ENCODE data around the gene OR2L2. TPM values are rescaled to one million over a fixed set of nuclear protein-coding genes. Genes with fewer than 3 reads are reported as not detected.
"Not testable (repeated sequence)": the region's sequence is repeated elsewhere in the genome, so short reads cannot be mapped to it uniquely, and the experiment has no call there.

Gene OR2L2, protein sequence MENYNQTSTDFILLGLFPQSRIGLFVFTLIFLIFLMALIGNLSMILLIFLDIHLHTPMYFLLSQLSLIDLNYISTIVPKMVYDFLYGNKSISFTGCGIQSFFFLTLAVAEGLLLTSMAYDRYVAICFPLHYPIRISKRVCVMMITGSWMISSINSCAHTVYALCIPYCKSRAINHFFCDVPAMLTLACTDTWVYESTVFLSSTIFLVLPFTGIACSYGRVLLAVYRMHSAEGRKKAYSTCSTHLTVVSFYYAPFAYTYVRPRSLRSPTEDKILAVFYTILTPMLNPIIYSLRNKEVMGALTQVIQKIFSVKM
- not detected in 2 replicates for total RNA-seq (2014; rRNA removed; shearing (Covaris generic))
- 0.09 TPM in 1 of 2 replicates, not detected in the other for polyA plus RNA-seq (2015; cell fraction: cytosol; rRNA removed)
- polyA plus RNA-seq (2015; cell fraction: nucleus; rRNA removed), result 0.04 TPM in 1 of 2 replicates, not detected in the other

DNA sequence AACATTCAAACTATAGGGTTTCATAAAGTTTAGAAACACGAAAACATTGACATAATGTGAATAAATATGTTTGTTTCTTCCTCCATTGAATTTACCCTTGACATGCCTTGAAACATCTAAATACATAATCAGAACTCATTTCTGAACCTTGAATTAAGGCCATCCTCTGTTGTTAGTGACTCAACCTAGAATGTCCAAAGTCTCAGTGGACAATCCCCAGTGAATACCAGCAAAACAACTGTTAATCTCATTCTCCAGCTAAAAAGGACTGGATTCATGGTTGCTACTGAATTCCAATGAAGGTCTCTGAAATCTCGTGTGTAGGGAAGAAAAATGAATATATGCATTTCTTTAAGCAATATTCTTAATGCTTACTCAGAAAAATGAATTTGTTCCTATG is at the start of gene OR2L2:
OR2L2 (plus strand) TSS at position 301 of the 400 bp plus-strand sequence. CDS start 8,198 bp downstream, outside the sequence.
- DNase-seq (ENCODE audit: low read depth), result no peak

DNA sequence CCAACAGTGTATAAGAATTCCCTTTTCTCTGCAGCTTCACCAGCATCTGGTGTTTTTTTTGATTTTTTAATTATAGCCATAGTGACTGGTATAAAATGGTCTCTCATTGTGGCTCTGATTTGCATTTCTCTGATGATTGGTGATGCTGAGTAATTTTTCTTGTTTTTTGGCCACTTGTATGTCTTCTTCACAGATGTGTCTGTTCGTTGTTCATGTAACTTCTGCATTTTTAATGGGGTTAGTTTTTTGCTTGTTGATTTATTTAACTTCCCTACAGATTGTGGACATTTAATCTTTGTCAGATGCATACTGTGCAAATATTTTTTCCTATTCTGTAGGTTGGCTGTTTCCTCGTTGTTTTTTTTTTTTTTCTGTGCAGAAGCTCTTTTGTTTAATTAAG is 36.9 kb upstream of the OR2L2 start:
- DNase-seq (ENCODE audit: low read depth), result no peak

DNA sequence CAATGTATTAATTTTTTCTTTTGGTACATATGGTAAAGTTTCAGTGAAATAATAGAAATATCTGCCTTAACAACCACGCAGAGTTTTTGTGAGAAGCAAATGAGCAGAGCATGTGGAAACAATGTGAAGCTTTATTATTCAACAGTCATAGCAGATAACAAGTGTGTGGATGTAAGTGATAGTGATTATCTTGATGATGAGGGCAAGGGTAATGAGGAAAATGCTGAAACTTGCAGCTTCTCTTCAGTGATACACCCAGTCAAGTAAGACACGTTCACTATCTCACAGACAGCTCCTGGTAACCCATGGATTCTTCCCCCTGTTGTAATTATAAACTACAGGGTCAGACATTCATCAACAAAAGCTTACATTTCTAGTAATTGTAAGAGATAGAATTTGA is 31.1 kb upstream of the OR2L2 start:
- no peak for DNase-seq (ENCODE audit: low read depth)

DNA sequence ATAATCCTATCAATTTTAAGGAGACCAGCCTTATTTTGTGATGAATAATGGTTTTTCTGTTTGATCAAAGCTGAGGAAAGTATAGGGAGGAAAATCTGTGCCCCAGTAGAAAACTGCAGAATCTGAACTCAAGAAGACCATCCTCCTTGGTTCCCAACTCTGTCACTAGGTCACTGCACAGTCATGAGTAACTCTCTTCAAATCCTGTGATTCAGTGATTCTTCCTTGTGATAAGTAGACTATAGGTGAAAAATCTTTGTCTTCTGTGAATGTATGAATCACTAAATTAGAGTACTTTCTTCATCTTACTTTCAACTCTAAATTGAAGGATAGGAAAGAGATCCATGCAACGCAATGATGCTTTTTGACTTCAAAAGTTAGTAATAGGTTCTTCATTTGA is 29.7 kb upstream of the OR2L2 start:
- DNase-seq (ENCODE audit: low read depth), result no peak

DNA sequence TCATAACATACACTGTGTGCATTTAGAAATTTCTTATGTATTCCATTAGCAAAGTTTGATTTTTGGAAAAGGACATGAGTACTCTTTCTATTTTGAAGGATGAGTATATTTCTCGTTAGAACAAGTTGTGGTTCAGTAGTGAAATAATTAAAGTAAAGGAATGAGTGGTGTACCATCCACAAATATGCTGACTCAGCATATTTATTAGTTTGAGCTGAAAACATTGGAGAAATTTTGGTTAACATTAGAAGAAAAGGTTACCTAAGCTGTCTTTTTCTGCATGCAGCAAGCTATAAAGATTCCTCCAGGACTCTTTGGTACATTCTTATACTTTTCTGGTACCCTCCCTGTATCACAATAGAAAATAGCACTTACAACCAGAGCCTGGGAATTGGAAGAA is 22.1 kb upstream of the OR2L2 start:
- DNase-seq (ENCODE audit: low read depth), result no peak

DNA sequence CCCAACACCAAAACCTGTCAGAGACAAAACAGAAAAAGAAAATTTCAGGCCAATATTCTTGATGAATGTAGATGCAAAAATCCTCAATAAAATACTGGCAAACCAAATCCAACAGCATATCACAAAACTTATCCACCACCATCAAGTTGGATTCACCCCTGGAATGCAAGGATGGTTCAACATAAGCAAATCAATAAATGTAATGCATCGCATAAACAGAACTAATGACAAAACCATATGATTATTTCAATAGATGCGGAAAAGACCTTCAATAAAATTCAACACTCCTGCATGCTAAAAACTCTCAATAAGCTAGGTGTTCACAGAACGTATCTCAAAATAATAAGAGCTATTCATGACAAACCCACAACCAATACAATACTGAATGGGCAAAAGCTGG is 20.2 kb upstream of the OR2L2 start:
- no peak for DNase-seq (ENCODE audit: low read depth)

DNA sequence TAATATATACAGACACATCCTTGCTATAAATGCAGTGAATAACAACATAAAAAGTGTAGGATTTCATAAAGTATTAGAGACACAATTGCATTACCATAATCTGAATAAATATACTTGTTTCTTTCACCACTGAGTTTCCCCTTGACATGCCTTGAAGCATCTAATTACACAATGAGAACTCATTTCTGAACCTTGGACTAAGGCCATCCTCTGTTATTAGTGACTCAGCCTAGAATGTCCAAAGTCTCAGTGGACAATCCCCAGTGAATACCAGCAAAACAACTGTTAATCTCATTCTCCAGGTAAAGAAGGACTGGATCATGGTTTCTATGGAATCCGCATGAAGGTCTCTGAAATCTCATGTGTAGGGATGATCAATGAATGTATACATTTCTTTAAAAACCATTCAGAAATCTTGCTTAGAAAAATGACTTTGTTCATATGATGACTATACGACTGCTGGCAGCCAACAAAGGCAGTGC is 16.6 kb upstream of the OR2L2 start, which contains the start of gene OR2L5:
OR2L5 (plus strand) TSS at position 432 of the 482 bp plus-strand sequence. CDS start 8,288 bp downstream, outside the sequence.
- DNase-seq (ENCODE audit: low read depth), result no peak

DNA sequence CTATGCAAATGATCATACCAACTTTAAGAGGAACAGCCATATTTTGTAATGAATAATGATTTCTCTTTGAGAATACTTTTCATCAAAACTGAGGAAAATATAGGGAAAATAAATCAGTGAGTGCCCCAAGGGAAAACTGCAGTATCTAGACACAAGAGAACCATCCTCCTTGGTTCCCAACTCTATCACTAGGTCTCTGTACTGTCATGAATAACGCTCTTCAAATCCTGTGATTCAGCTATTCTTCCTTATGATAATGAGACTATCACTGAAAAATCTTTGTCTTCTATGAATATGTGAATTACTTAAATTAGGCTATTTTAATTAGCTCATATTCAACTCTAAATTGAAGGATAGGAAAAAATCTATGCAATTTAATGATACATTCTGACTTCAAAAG is 14.1 kb upstream of the OR2L2 start:
- no peak for DNase-seq (ENCODE audit: low read depth)

DNA sequence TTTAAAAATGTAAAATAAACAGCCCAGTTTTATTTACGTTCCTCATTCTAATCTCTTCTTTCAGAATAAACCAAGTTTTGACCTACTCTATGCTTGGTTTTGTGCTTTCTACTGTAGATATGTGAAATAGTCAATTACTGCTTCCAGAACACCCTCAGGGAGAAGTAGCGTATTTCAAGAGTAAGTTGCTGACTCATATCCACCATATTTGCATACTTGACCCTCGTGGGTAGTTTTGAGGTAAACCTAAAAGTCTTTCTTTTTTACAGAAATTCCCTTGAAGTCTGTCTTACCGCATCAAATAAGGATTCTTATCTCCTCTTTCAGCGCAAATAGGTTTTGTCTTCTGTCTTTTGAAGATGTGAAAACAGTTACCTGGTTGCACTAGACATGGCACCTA is 15.3 kb downstream of the OR2L2 start:
- no peak for DNase-seq (ENCODE audit: low read depth)

DNA sequence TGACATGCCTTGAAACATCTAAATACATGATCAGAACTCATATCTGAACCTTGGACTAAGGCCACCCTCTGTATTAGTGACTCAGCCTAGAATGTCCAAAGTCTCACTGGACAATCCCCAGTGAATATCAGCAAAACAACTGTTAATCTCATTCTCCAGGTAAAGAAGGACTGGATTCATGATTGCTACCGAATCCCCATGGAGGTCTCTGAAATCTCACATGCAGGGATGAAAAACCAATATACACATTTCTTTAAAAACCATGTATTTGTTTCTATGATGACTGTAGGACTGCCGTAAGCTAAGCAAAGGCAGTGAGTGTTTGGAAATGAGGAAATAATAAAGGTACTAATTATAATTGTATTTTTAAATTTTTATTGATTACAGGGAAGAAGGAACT is 16.7 kb downstream of the OR2L2 start, which contains the start of gene OR2L3:
OR2L3 (plus strand) TSS at position 301 of the 400 bp plus-strand sequence. CDS start 13,846 bp downstream, outside the sequence.
- no peak for DNase-seq (ENCODE audit: low read depth)

DNA sequence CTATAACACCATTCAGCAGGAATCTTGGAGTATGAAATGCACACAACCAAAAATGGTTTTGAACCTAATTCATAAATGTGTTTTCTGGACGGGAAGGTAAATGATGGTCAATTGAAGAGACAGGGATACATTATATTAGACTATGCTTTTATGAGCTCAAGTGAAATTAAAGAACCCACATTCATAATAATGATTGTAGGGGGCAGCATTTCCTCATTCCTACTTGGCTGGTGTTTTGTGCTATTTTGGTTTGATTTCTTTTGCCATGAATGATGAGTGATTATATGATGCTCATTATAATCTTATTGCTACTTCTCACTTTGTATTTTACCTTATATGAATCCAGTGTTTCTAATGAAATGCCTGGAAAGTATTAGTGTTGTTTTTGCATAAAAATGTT is 17.1 kb downstream of the OR2L2 start:
- no peak for DNase-seq (ENCODE audit: low read depth)

DNA sequence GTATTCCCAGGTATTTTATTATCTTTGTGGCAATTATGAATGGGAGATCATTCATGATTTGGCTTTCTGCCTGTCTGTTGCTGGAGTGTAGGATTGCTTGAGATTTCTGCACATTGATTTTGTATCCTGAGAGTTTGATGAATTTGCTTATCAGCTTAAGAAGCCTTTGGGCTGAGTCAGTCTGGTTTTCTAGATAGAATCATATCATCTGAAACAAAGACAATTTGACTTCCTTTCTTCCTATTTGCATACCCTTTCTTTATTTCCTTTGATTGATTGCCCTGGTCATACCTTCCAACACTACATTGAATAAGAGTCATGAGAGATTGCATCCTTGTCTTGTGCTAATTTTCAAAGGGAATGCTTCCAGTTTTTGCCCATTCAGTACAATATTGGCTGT is 24.8 kb downstream of the OR2L2 start:
- no peak for DNase-seq (ENCODE audit: low read depth)

DNA sequence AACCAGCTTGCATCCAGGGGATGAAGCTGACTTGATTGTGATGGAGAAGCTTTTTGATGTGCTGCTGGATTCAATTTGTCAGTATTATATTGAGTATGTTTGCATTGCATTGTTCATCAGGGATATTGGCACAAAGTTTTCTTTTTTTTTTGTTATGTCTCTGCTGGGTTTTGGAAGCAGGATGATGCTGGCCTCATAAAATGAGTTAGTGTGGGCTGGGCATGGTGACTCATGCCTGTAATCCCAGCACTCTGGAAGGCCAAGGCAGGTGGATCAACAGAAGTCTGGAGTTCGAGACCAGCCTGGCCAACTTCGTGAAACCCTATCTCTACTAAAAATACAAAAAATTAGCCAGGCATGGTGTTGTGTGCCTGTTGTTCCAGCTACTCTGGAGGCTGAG is 25.4 kb downstream of the OR2L2 start:
- DNase-seq (ENCODE audit: low read depth), result peak; percentile 3

DNA sequence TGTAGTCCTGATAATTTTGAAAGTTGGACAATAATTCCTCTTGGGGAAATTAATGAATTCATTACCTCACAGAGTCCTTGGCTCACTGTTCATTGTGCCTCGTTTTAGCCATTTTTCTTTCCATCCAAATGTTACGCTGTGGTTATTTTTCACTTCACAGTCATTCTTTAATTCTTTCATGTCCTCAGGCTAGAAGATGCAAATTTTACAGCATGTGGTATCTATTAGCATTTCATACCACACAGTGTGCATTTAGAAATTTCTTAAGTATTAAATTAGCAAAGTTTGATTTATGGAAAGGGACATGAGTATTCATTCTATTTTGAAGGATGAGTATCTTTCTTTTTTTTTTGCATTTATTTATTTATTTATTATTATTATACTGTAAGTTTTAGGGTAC is 35.2 kb downstream of the OR2L2 start:
- no peak for DNase-seq (ENCODE audit: low read depth)

DNA sequence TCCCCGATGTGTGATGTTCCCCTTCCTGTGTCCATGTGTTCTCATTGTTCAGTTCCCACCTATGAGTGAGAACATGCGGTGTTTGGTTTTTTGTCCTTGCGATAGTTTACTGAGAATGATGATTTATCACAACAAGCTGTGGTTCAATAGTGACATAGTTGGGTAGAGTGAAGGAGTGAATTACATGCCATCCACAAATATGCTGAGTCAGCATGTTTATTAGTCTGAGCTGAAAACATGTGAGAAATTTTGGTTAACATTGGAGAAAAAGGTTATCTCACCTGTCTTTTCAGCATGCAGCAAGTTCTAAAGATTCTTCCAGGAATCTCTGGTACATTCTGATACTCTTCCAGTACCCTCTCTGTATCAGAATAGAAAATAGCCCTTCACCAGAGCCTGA is 35.7 kb downstream of the OR2L2 start:
- no peak for DNase-seq (ENCODE audit: low read depth)

DNA sequence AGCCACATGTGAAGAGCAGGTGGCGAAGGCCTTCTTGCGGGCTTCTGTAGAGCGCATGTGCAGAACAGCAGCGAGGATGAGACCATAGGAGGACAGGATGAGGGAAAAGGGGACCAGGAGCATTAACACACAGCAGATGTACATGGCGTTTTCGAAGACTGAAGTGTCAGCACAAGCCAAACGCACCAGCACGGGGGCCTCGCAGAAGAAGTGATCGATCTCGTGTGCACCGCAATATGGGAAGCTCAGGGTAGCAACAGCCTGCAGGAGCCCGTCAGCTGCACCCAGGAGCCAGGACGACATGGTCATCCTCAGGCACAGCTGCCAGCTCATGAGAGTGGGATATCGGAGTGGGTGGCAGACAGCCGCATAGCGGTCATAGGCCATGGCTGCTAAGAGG is 54.0 kb downstream of the OR2L2 start:
- DNase-seq (ENCODE audit: low read depth), result not testable (repeated sequence)

Small RNA genes within 50 kb of the gene (small RNA-seq; reads per million reads assigned to genes)
- not detected for gene RF00019

Other genes with a start within 250 kb of the OR2L2 start
- not detected in 2 replicates for gene OR14A16, start 206.0 kb upstream of the OR2L2 start, total RNA-seq (2014; rRNA removed; shearing (Covaris generic))
- gene OR11L1, start 188.2 kb upstream of the OR2L2 start, total RNA-seq (2014; rRNA removed; shearing (Covaris generic)), result not detected in 2 replicates
- 3.7 and 4.5 TPM in 2 replicates for gene TRIM58, start 172.9 kb upstream of the OR2L2 start, total RNA-seq (2014; rRNA removed; shearing (Covaris generic))
- 2.0 and 2.2 TPM in 2 replicates for gene OR2W3, start 134.5 kb upstream of the OR2L2 start, total RNA-seq (2014; rRNA removed; shearing (Covaris generic))
- not detected in 2 replicates for gene OR2T8, start 109.8 kb upstream of the OR2L2 start, total RNA-seq (2014; rRNA removed; shearing (Covaris generic))
- gene OR2AJ1, start 105.2 kb upstream of the OR2L2 start, total RNA-seq (2014; rRNA removed; shearing (Covaris generic)), result not detected in 2 replicates
- not detected in 2 replicates for gene OR2L8, start 81.2 kb upstream of the OR2L2 start, total RNA-seq (2014; rRNA removed; shearing (Covaris generic))
- gene OR2AK2, start 64.8 kb upstream of the OR2L2 start, total RNA-seq (2014; rRNA removed; shearing (Covaris generic)), result not detected in 2 replicates
- gene OR2L5, start 16.4 kb upstream of the OR2L2 start, total RNA-seq (2014; rRNA removed; shearing (Covaris generic)), result not detected in 2 replicates
- gene OR2L3, start 16.8 kb downstream of the OR2L2 start, total RNA-seq (2014; rRNA removed; shearing (Covaris generic)), result not detected in 2 replicates
- gene OR2L13, start 65.1 kb downstream of the OR2L2 start, total RNA-seq (2014; rRNA removed; shearing (Covaris generic)), result not detected in 2 replicates
- gene OR2M5, start 115.1 kb downstream of the OR2L2 start, total RNA-seq (2014; rRNA removed; shearing (Covaris generic)), result not detected in 2 replicates
- not detected in 2 replicates for gene OR2M2, start 144.8 kb downstream of the OR2L2 start, total RNA-seq (2014; rRNA removed; shearing (Covaris generic))
- 0.02 TPM in 1 of 2 replicates, not detected in the other for gene OR2M3, start 167.2 kb downstream of the OR2L2 start, total RNA-seq (2014; rRNA removed; shearing (Covaris generic))
- gene OR2M4, start 201.3 kb downstream of the OR2L2 start, total RNA-seq (2014; rRNA removed; shearing (Covaris generic)), result 0.05 and 0.10 TPM in 2 replicates
- 0.08 TPM in 1 of 2 replicates, not detected in the other for gene OR2T33, start 247.9 kb downstream of the OR2L2 start, total RNA-seq (2014; rRNA removed; shearing (Covaris generic))

Measured in HT1080 (cell line).